Measurements from ENCODE around the gene BRD3.

The BRD3 gene

DNA sequence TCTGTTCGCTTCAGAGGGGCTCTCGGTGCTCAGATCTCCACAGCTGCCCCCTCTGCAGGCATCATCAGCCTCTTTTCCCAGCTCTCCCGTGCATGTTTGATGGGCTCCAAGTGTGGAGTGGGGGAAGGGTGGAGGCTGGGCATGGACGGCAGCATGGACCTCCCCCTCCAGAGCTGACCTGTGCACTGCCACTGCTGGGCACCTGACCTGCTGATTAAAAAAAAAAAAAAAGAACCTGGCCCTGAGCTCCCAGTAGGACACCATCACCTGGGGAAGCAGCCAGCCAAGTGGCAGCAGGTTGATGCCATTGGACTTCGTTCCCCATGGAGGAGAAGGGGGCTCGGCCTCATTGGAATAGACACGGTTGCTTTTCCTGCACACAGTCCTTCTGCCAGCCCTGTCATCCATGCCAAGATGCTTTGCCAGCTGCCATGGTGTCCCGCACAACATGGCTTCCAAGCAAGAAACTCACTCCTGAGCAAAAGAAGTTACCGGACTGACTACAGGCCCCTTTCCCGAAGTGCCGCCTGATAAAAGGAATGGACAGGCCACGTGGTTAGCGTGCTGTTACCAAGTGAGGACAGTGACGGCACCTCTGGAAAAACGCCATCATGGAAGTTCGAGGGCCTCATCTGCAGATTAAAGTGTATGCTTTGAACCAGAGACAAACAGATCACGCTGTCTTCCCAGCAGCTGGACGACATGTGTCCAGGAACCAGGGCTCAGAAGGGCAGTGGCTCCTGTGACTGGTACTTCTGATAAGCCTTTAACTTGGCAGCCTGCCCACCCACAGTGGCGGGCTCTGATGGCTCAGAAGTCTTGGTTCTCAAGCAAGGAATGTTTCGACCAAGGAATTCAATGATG lies 57.3 kb downstream of the BRD3 start:
- no peak for DNase-seq

DNA sequence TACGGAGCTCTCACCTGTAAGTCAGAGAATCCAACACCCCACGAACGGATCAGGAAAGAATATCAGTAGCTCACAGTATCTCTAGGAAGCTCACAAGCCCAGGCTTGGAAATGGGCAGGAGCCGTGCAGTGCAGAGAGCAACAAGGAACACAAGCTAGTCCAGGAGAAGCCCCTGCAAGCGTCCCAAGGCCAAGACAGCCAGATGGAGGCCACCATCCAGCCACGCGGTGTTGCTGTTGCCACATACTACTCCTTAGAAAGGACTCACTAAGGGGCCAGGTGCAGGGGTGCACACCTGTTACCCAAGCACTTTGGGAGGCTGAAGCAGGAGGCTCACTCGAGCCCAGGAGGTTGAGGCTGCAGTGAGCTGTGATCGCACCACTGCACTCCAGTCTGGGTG lies 60.3 kb downstream of the BRD3 start:
- no peak for DNase-seq

DNA sequence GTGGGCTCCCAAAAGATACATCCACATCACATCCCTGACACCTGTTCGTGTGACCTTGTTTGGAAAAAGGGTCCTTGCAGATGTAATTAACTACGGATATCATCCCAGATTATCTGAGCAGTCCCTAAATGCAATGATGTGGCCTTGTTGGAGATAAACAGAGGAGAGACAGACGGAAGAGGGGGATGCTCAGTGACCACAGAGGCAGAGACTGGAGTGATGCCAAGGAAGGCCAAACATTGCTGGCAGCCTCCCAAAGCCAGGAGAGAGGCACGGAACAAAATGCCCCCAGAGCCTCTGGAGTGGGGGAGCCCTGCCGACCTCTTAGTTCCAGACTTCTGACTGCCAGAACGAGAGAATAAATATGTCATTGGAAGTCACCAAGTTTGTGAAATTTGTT lies 60.7 kb downstream of the BRD3 start:
- DNase-seq = no peak

DNA sequence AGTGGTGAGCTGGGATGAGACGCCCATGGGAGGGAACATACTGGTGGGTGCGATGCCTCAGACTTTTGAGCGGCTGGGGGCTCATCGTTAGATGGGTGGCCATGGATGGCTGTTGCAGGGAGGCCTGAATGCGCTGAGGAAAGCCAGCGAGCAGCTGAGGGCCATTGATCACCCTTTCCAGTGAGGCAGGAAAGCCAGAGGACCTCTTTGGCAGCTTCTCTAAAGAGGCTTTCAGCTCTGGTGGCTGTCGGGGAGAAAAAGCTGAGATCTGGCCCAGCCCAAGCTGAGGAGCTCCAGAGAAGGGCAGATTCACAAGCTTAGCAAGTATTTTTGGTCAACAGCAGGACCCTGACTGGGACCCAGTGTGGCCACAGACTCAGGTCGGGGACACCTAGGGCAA lies 62.4 kb downstream of the BRD3 start:
- no peak for DNase-seq

DNA sequence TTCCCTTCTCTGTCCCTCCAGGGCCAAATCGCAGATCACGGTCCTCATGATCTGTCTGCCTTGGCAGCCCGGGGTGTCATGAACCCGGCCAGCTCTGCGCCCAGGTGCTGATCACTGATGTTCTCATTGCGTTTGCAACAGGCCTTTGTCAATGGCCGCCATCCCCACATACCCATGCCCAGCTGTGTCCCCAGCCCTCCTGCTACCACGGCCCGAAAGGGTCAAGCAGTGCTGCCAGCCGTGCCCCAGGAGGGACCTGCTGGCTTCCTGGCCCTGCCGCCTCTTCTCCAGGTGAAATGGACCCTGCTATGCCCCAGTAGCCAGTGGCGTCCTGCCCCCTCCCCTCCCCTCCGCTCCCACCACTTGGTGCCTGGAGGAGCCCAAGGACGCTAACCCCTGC lies 62.9 kb downstream of the BRD3 start:
- no peak for DNase-seq

DNA sequence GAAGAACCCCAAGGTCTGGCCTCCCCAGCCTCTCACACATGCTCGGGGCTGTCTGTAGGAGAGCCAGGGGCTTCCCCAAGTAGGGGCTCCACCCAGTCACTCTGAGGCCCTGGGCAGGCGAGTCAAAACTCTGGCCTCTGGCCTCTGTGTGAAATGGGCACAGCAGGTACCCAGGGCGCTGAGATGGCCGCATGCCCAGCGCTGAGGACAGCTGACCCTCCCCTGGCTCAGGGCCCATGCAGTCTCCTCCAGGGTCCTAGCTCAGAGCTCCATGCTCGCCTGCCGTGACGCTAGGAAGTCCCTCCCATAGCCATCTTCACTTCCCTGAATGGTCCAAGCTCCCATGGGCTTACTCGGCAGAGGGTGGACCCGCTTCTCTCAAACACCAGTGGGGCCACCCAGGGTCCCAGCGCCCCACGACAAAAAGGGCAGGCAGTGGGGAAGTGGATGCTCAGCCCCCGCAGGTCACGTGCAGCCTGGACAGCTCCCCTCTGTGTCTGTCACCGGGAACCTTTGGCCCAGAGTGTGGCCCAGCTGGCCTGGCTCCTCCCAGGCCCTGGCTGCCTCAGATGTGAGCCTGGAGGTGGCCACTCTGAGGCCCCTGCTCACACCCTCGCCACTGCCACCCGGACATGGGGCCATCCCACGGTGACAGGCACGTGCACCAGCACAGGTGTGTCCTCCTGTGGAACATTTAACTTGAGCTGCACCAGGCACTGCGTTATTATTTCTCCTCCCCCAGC lies 63.5 kb downstream of the BRD3 start:
- no peak for DNase-seq

DNA sequence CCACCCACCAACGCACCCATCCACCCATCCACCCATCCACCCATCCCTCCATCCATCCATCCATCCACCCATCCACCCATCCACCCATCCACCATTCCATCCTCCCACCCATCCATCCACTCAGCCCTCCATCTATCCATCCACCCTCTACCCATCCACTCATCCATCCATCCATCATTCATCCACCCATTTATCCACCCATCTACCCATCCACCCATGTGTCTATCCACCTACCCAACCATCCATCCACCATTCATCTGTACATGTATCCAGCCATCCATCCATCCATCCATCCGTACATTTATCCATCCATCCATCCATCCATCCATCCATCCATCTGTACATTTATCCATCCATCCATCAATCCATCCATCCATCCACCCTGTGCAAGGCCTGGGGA lies 64.6 kb downstream of the BRD3 start:
- no peak for DNase-seq

DNA sequence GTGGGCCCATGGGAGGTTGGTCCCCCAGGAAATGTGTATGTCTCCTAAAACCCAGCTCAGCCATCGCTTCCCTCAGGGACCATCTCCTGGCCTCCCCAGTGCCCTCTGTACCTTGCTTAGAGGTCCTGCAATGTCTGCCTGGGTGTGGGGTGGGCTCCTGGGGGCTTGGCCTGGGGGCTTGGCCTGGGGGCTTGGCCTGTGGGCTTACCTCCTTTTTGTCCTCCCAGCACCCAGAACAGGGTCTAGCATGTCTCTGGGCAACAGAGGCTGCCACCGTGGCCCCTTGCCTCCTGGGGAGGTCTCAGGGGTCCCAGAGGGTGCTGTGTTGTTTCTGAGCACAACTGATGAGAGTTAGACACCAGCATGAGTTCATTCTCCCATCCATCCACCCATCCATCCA lies 65.0 kb downstream of the BRD3 start:
- DNase-seq = no peak

DNA sequence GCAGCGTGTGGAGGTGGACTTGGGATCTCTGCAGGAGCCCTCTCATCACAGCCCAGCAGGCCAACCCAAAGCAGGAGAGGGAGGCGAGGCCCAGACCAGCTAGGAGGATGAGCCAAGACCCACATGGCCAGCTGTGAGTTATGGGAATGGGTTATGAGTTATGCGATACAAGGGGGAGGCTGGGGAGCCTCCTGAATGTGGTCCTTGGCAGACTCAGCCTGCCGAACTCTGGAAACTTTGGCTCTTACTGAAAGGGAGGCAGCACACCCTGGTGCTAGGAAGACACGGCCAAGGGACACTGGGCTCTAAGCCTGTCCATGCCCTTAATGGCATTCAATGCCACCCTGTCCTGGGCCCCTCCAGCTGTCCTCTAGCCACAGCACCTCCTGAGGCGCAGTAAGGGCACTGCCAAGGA lies 68.0 kb downstream of the BRD3 start:
- DNase-seq = no peak

DNA sequence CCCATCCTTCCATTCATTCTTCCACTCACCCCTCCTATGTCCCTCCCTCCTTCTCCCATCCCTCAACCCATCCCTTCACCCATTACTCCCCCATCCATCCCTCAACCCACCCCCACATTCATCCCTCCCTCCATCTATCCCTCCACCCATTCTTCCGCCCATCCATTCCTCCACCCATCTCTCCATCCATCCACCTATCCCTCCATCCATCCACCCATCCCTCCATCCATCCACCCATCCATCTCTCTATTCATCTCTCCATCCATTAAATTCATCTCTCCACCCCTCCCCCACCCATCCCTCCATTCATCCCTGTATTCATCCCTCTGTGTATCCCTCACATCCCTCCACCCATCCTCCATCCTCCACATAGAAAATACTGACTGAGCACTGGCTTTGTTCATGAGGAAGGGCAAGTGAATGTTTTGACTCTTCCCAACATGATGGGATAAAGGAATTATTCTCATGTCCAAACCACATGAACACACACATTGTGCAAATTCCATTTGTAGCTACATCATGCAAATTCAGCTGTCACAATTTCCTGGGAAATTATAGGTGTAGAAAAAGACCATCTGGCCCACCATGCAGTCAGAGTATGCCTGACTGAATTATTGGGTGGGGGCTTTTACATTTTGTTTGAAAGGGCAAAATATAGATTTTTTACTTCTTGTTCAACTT lies 68.8 kb downstream of the BRD3 start:
- DNase-seq = no peak

DNA sequence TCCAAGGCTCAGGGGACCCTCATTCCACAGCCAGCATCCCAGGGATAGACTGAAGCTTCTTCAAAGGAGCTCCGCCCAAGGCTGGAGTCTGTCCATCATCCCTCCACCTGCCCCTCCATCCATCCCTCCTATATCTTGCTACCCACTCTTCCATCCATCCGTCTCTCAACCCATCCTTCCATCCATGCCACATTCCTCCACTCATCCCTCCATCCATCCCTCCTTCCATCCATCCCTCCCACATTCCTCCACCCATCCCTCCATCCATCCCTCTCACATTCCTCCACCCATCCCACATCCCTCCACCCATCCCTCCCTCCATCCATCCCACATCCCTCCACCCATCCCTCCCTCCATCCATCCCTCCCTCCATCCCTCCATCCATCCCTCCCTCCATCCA lies 70.2 kb downstream of the BRD3 start:
- DNase-seq = no peak

DNA sequence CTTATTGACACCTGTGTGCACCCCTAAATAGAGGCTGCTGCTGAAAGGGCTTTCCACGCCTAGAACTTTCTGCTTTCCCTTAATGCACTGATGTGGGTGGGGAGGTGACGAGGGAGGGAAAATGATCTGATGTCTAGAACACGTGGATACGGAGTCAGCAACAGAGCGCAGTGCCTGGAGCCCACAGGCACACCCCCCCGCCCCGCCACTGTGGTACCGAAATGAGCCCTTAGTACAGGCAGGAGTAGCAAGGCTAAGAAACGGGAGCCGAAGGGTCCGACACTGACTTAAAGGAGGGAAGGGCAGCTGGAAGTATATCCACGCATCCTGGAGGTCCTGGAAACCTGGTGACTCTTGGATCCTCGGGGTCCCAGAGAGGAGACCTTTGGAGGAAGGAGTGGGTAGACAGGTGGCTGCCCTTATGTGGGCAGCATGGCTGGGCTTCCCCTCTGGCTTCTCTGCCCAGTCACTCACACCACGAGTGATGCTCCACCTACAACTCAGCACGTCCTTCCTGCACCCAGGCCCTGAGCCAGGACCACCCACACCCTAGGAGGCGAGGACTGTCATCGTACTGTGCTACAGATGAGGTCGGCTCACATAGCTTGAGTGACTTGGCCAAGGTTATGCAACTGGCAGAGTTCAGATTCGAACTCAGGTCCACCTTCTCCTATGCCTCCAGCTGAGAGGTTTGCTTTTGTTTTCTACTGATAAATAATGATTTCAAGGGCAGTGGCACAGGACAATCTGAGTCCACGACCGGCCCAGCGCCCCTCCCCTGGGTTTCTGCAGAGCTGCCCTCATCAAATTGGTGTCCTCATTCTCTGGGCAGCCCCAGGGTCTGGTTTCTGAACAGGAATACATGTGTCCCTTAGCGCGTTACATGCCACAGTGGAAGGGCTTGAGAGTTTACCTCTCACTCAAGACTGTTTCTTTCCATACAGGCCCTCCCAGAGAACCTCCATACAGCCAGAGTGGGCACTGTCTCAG lies 71.0 kb downstream of the BRD3 start:
- DNase-seq = no peak

DNA sequence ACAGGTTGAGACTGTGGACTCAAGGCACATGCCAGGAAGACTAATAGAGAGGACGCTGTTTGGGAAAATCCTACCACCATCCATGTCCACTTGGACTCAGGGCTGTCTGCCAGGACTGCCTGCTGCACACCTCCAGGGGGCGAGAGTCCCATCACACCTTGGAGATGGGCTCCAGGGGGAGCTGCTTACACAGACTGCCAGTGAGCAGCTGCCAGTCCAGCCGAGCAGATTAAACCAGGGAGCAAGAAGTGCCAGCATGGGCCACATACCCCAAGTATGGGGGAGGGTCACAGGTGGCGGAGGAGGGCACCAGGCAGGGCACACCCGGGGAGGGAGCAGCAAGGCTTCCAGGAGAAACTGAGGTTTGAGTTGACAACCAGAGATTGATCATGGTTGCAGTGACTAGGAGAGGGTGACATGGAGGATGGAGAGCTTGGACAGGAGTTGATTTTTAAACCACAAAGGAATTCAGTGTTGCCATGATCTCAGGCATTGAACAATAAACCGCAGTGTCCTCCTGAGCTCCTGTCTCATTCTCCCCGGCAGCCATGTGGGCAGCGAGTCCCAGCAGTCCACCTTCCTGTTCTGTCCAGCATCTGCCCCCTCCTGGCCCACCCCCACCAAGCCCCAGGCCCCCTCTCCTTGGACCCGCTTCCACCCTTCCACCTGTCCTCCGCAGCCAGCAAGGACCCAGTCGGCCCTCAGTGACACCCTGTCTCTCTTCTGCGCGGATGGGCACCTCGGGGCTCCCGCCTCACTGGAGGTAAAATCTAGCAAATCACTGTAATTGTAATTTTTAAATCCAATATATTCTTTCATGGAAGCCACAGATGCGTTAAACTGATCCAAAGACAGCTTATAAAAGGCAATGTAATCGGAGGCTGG lies 72.6 kb downstream of the BRD3 start:
- no peak for DNase-seq

DNA sequence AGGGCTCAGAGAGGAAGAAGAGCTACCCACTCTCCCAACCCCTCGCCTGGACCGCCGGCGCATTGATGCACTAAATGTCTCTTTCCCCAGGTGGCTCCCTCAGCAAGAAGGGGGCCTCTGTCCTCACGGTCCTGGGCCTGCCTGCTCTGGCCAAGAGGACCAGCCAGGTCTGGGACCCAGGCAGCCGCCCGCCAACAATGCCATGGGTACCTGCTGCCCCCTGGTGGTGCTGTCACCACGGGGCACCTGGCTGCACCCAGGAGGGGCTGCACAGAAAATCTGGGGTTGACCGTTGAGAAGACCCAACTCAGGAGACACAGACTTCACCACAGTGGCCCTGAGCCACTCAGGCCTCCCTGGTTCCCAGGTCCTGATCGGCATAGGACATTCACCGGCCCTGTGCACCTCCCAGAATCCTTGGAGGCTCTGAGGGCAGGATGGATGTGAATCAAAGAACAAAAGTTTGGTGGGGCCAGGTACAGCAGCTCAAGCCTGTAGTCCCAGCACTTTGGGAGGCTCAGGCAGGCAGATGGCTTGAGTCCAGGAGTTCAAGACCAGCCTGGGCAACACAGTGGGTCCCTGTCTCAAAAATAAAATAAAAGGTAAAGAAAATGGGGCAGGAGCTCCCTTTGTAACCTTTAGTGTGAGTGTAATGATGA lies 73.3 kb downstream of the BRD3 start:
- DNase-seq = peak; percentile 19 to 41

DNA sequence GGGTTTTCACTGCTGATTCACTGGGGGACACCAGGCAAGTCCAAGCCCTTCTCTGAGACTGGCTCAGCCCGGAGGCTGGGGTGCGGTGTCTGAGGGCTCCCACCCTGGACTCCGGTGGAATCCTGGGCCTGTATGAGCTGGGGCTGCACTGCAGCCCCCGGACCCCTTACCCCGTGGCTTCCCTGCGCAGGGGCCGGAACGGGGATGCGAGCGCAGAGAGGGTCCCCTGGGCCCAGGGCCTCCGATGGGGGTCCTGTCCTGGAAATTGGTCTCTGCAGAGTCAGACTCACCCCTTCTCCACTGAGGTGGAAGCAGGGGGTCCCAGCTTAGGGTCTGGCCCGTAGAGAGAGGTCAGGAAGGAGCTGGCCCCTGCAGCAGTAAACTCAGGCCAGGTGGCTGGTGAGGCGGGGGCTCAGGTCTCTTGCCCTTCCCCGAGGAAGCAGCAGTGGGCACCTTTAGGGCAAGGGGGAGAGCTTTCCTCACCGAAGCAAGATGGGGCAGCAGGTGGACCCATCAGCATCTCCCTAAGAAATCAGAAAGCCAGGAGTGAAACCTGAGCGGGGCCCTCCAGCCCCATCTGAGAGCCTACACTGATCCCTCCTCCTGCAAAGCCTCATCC lies 74.1 kb downstream of the BRD3 start:
- DNase-seq = no peak

DNA sequence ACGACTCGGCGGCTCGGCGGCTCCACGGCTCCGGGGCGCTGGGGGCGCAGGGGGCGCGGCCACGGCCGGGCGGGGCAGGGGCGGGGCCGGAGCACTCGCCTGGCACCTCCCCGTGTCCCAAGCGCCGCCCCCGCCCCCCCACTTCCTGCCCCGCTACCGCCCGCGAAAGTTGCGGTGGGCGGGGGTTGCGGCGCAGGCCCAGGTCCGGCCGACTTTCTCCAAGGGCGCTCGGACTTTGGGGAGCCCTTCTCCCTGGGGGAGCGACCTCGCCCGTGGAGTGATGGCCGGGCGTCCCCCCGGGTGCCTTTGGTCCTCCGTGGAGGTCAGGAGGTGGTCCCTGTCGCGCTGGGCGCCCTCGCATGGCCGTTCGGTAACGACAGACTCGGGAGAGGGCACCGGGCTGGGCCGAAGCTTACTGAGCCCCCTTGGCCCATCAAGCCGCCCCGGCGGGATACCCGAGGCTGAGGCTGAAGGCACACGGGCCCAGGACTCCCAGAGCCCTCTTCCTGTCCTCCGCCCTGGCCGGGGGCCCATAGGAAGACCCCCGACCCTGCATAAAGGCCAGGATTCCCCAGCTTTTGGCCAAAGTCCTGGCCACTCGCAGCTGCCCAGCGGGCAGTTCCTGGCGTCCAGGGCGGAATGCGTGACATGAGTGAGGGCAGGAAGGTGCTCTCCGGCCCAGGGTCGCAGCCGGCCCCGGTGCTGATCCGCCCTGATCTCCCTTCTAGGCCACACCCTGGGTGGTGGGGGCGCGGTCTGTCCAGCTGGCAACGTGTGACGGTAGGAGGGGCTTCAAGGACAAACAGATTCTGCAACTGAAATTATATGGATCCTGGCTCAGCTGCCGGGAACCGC lies 74.8 kb downstream of the BRD3 start:
- DNase-seq = peak; percentile 44 to 46

DNA sequence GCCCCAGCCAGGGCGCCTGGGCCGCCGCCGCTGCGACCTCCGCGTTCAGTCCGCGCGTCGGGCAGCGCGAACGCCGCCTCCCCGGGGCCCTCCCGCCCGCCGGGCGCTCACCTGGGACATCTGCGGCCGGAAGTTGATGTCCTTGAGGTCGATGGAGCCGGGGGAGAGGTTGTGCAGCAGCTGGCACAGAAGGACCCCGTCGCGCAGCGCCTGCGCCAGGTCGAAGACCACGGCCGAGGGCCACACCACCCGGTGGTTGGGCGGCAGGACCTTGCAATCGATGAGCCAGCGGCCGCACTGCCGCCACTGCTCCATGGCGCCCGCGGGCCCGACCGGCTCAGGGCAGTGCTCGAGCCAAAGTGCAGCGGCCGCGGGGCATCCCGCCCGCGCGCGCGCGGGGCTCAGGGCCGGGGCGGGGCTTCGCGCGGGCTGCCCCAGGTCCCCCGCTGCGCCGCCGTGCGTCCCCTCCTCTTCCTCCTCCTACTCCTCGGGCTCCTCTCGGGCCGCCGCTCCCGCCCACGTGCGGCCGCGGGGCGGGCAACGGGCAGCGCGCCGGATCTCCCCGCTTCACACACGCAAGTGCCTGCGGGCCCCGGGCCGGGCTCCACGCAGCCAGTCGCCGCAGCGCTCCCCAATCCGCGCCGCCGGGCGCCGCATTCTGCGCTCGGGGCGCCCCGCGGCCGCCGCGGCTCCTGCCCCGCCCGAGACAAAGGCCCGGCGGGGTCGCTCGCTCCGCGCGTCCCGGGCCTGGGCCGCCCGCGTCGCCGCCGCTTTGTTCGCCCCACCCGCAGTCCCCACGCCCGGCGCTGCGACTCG lies 75.7 kb downstream of the BRD3 start, which contains the start of gene VAV2:
Gene VAV2 (minus strand): TSS at position 361 of the 816 bp plus-strand sequence. CDS start 46 bp downstream, at position 315.
- peak; percentile 38 to 64 for DNase-seq

DNA sequence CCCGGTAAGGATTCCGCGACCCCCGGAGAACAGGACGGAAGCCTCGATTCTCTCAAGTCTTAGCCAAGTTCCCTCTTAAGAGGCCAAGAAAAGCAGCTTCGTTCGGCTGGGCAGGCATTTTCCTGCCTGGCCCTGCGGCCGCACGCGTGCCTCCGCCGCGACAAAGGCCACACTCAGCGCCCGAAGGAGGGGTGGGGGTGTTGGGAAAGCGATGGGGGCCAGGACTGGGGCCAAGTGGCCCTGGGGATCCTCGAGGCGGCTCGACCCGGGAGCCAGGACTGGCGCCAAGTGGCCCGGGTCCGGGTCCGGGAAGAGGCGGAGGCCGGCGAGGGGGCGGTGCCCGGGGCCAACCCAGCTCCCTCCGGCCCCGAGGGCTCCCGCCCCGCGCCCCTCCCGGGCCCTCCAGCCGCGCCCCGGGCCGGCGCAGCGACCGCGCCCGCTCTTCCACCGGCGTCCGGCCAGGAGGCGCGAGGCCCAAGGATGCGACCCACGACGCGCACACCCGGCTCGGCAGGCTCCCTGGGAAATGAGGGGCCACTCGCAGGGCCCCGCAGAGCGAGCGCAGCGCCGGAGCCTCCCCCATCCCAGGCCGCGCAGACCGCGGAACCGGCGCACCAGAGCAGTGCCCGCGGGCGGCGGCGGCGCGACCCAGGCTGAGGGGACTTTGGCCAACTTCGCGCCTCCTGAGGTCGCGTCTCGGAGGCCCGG lies 76.5 kb downstream of the BRD3 start:
- DNase-seq = no peak
